ENCODE measurements around the gene GSS. TPM values are rescaled to one million over a fixed set of nuclear protein-coding genes. Genes with fewer than 3 reads are reported as not detected.
A peak's percentile ranks its signal among the peaks of the same experiment; 100 is the strongest.

The GSS gene
- total RNA-seq, 1 experiment from 2014 or later, result 131 TPM

GRCh38 chr20:34915131-34915530 is 40.5 kb downstream of the GSS start:
- H3K27ac ChIP-seq, result no peak overlapping the region
- H3F3A ChIP-seq (ENCODE audit: insufficient read depth, low read depth), result peaks cover 27% of the 10 kb centered on the region; the same call in 1 of the 2 replicates
- no peaks in the 10 kb centered on the region for H3K9me3 ChIP-seq (ENCODE audit: insufficient read depth, low read depth)
- CTCF ChIA-PET, result interaction anchor here (0.6 kb wide), 1 partner anchor 214 kb away, joined by 3 read pairs; no protein-coding TSS in a partner anchor
- intact Hi-C loops (cut with micrococcal nuclease; ENCODE audit: unreplicated experiment), result no loop called here
- no peak overlapping the region for H3K4me2 ChIP-seq
- H3K27me3 ChIP-seq (ENCODE audit: insufficient read depth, low read depth), result no peaks in the 10 kb centered on the region
- no peak overlapping the region for H2AFZ ChIP-seq
- no TSS peak for BruUV-seq (replicated peaks)
- no peaks in the 10 kb centered on the region for H4K20me1 ChIP-seq (ENCODE audit: insufficient read depth)
- POLR2A ChIA-PET (ENCODE audit: unreplicated experiment), result interaction anchor here (0.6 kb wide), 1 partner anchor 11 kb away, joined by 24 read pairs; no protein-coding TSS in a partner anchor
- peaks cover 29% of the 10 kb centered on the region for H3K4me1 ChIP-seq (replicated peaks; ENCODE audit: insufficient read depth)
- H3K4me3 ChIP-seq, result no peak overlapping the region
- H3K36me3 ChIP-seq (ENCODE audit: low read depth), result peaks cover 64% of the 10 kb centered on the region
- H3K79me2 ChIP-seq (ENCODE audit: low read depth), result peaks cover 19% of the 10 kb centered on the region
- TF ChIP-seq EZH2 (IDR thresholded peaks at IDR 0.05; ENCODE audit: low read depth) (no peak), CTCF (conservative IDR thresholded peaks at IDR 0.05) (no peak)
- no peaks in the 10 kb centered on the region for H3K9me2 ChIP-seq (ENCODE audit: insufficient read depth)
- DNase-seq, result no peak

DNA sequence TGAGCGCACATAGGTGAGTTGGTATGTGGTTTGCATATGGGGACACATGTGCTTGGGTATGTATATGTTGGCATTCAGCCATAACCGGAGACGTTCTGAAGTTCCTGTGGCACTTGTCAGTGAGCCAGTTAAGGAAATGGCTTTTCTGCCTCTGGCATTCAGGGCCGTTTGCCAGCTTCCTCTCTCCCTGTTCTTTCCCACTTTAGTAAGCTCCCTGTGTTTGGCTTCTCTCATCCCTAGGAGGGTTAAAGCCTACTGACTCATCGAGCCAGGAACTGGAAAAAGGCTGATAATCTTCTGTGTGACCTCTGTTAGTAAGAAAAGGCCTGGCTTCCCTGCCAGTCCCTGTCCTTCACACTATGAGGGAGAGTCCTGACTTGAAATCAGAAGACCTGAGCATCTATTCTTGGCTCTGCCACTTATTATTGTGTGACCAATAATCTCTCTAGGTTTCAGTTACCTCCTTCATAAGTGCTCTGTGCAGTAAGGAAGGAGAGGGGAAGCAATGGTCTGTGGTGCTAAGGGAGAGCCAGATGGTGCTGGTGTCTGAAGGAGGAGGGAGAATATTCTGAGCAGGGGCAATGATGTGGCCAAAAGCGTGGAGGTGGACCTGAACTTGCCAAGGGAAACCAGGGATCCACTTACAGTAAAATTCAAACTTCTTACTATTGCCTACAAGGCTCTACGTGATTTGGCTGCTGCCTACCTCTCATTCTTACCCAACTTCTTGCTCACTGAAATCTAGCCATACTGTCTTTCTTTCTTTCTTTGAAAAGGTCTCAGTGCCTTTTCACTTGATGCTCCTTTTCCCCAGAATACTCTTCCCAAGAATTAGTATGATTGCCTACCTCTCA is 47.8 kb downstream of the GSS start:
- H3K27ac ChIP-seq, result peak overlapping the region; percentile 90
- CTCF ChIA-PET, result interaction anchor here (0.6 to 1.1 kb wide), 2 partner anchors 83 to 561 kb away, joined by 3 to 8 read pairs; no protein-coding TSS in a partner anchor

More for the DNA sequence above, 47.8 kb downstream of the GSS start:
- peaks cover 33% of the 10 kb centered on the region for H3K36me3 ChIP-seq (ENCODE audit: low read depth)
- DNase-seq, result peak; percentile 86 to 97
- 0 out of 2 replicates have a peak overlapping the region, but pooled peaks have one; percentile 3 for H3K4me3 ChIP-seq
- H3K27me3 ChIP-seq (ENCODE audit: insufficient read depth, low read depth), result no peaks in the 10 kb centered on the region
- no TSS peak for BruUV-seq (replicated peaks)
- no peak overlapping the region for H2AFZ ChIP-seq
- H3K9me3 ChIP-seq (ENCODE audit: insufficient read depth, low read depth), result no peaks in the 10 kb centered on the region
- POLR2A ChIA-PET (ENCODE audit: unreplicated experiment), result interaction anchor here (0.5 to 0.9 kb wide), 7 partner anchors 15 to 667 kb away, joined by 3 to 22 read pairs (median 3); partner anchors contain the start of genes GSS and MYH7B
- H3K79me2 ChIP-seq (ENCODE audit: low read depth), result peaks cover 49% of the 10 kb centered on the region
- TF ChIP-seq EZH2 (IDR thresholded peaks at IDR 0.05; ENCODE audit: low read depth) (no peak), CTCF (conservative IDR thresholded peaks at IDR 0.05) (no peak)
- peaks cover 40% of the 10 kb centered on the region for H3K4me1 ChIP-seq (replicated peaks; ENCODE audit: insufficient read depth)
- peaks cover 50% of the 10 kb centered on the region for H3F3A ChIP-seq (ENCODE audit: insufficient read depth, low read depth)
- H3K4me2 ChIP-seq, result peak overlapping the region; percentile 60
- intact Hi-C loops (cut with micrococcal nuclease; ENCODE audit: unreplicated experiment), result loop anchor here (1.0 to 2.0 kb wide), 3 partner anchors 15 to 47 kb away; partner anchors contain the start of genes ACSS2, GSS and MYH7B
- H3K9me2 ChIP-seq (ENCODE audit: insufficient read depth), result no peaks in the 10 kb centered on the region
- no peaks in the 10 kb centered on the region for H4K20me1 ChIP-seq (ENCODE audit: insufficient read depth)
